Ovary (tissue), 9 donors: ENCODE results near the gene EMX2. TPM values are rescaled to one million over a fixed set of nuclear protein-coding genes. Genes with fewer than 3 reads are reported as not detected.

Experiments used
- DNase-seq, 5 donors: peaks; one replicate each; pipeline ENCODE4 v3.0.0-alpha.2; 2019 to 2020
- H3K27ac ChIP-seq, 2 donors: fragments of 200-600 bp; one replicate each; pipeline versions ENCODE4 v1.5.1 to v1.8.0; 2019 to 2022
- H3K27me3 ChIP-seq: fragments of 200-600 bp; one replicate; pipeline ENCODE4 v1.8.0; 2022
- H3K36me3 ChIP-seq: fragments of 200-600 bp; sonication (generic); one replicate; pipeline ENCODE4 v1.5.1; 2019
- H3K4me1 ChIP-seq: one replicate; pipeline ENCODE4 v1.8.1; 2013; ENCODE audit warnings: mild to moderate bottlenecking, moderate library complexity; ENCODE audit not compliant: insufficient read depth
- H3K4me3 ChIP-seq: fragments of 200-600 bp; sonication (generic); one replicate; pipeline ENCODE4 v1.5.1; 2017
- H3K9me3 ChIP-seq, 2 donors: fragments of 200-600 bp in 1 of 2; sonication (generic) in 1 of 2; one replicate each; pipeline versions ENCODE4 v1.5.1 to v1.8.1; 2013 to 2019; ENCODE audit warnings: mild to moderate bottlenecking in 1 of 2, moderate library complexity in 1 of 2
- EP300 ChIP-seq: sonication (generic); formaldehyde crosslinking; IDR thresholded peaks from one replicate; pipeline ENCODE4 v1.6.1; 2017; ENCODE audit warnings: antibody characterized with exemption
- POLR2A ChIP-seq: fragments of 450-650 bp; IDR thresholded peaks from one replicate; pipeline ENCODE4 v1.6.1; 2017; ENCODE audit warnings: antibody characterized with exemption, mild to moderate bottlenecking, moderate library complexity
- WGBS, 3 donors: extraction: QIAGEN DNeasy Blood & Tissue Kit in 1 of 3; methylation state at CpG; one replicate each; pipeline versions ENCODE4 v1.1.5 to v1.1.7; 2013 to 2017; 5-methylcytosine and 5-hydroxymethylcytosine counted together
- intact Hi-C, 4 donors: fragments of 100-400 bp; cut with DNase I; formaldehyde crosslinking; loops; one replicate each; pipeline versions ENCODE4 v1.11.0 to v1.15.1; 2022 to 2023
- polyA plus RNA-seq, 2 donors: library from polyadenylated mRNA; stranded (reverse); fragments of 200-250 nt in 1 of 2; fragments of 350-450 nt in 1 of 2; fragmentation: Illumina TruSeq in 1 of 2; extraction: RNeasy Lipid Tissue Mini Kit (QIAGEN cat#74804) in 1 of 2; gene quantifications; one replicate each; pipeline ENCODE4 v1.2.3, GENCODE V29; 2013 to 2014
- total RNA-seq, 7 donors: library from RNA; depleted of rRNA in 2 of 7; stranded (reverse); fragments of >200 nt in 2 of 7; fragmentation: NEBNext Ultra II Directional in 3 of 7; extraction: Animal tissue kit (Norgen Biotek cat#: 25700) in 3 of 7; gene quantifications; one replicate each; pipeline versions ENCODE4 v1.1.0 to v1.2.4, GENCODE V29; 2016 to 2023
- TF ChIP-seq, protein P1 (sequence below), 3 donors: fragments of 450-650 bp in 2 of 3; fragments of 200-600 bp in 1 of 3; IDR thresholded peaks; one replicate each; pipeline versions ENCODE4 v1.5.1 to v1.8.0; 2016 to 2022; ENCODE audit warnings: antibody characterized with exemption in 3 of 3, mild to moderate bottlenecking in 1 of 3
- donor health status: DM: no; HTN: no; CAD: no; lungs with moderate emphysema.
- donor health status: DM: no; HTN: no; CAD: no.
- donor health status: Bipolar disorder and iron deficiency.
- donor health status: DM: yes; HTN: yes; CAD: no.
- donor health status: DM: no; HTN: no; CAD: no.
- donor health status: DM: yes; HTN: yes; CAD: no.

Gene EMX2
- total and polyA plus RNA-seq, 9 donors = 7.3 to 62.1 (median 14.4) TPM

DNA sequence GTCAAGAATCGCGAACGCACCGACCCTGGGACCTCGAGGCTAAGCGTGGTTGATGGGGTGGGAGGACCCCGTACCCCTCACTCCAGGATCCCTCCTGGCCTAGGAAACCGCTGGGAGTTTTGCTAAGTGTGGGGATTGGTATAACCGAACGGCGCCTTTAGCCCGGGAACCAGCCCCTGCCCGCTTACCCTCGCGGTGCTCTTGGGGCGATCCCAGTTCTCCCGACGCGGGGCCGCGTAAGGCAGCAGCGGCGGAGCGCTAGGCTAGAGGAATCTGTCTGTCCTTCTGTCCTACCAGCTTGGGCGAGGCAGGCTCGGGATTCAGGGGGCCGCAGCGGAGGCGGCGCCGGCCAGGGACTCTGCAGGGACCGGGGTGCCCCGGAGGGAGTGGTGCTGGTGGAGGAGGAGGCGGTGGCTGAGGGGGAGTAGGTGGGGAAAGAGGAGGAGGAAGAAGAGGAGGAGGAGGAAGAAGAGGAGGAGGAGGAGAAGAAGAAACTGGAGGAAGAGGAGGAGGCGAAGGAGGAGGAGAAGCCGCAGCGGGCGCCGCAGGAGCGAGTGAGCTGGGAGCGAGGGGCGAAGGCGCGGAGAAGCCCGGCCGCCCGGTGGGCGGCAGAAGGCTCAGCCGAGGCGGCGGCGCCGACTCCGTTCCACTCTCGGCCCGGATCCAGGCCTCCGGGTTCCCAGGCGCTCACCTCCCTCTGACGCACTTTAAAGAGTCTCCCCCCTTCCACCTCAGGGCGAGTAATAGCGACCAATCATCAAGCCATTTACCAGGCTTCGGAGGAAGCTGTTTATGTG lies 439 bp upstream of the EMX2 start:
- peak overlapping the region; percentile 93 to 95 for H3K27ac ChIP-seq
- H3K4me1 ChIP-seq = peaks cover 9% of the 10 kb centered on the region
- no peaks in the 10 kb centered on the region for H3K9me3 ChIP-seq
- intact Hi-C loops = loop anchor here in 1 of 4 donors (5.0 to 10.0 kb wide), 2 partner anchors 203 to 505 kb away; partner anchors contain the start of gene RAB11FIP2
- peak overlapping the region; percentile 84 for H3K4me3 ChIP-seq
- WGBS, 3 donors = 1 to 2% (median 1%) methylated on average over 62 of the region's 62 CpGs
- peak; percentile 91 to 94 (median 93) for DNase-seq
- peak; percentile 77 for TF ChIP-seq POLR2A
- TF ChIP-seq EP300 = no peak
- TF ChIP-seq, protein P1, sequence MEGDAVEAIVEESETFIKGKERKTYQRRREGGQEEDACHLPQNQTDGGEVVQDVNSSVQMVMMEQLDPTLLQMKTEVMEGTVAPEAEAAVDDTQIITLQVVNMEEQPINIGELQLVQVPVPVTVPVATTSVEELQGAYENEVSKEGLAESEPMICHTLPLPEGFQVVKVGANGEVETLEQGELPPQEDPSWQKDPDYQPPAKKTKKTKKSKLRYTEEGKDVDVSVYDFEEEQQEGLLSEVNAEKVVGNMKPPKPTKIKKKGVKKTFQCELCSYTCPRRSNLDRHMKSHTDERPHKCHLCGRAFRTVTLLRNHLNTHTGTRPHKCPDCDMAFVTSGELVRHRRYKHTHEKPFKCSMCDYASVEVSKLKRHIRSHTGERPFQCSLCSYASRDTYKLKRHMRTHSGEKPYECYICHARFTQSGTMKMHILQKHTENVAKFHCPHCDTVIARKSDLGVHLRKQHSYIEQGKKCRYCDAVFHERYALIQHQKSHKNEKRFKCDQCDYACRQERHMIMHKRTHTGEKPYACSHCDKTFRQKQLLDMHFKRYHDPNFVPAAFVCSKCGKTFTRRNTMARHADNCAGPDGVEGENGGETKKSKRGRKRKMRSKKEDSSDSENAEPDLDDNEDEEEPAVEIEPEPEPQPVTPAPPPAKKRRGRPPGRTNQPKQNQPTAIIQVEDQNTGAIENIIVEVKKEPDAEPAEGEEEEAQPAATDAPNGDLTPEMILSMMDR (IDR thresholded peaks at IDR 0.05) = peak in 1 of 3 donors; percentile 14
- no peaks in the 10 kb centered on the region for H3K27me3 ChIP-seq
- H3K36me3 ChIP-seq = no peaks in the 10 kb centered on the region

- DNase-seq = peak; percentile 45 to 78 (median 69)
- intact Hi-C loops = loop anchor here in 1 of 4 donors (5.0 to 10.0 kb wide), 2 partner anchors 201 to 504 kb away; partner anchors contain the start of gene RAB11FIP2
- Histone ChIP-seq H3K27ac (peak overlapping the region; percentile 93 to 95), H3K4me1 (peaks cover 3% of the 10 kb centered on the region), H3K36me3 (no peaks in the 10 kb centered on the region), H3K9me3 (no peaks in the 10 kb centered on the region), H3K27me3 (no peaks in the 10 kb centered on the region), H3K4me3 (peak overlapping the region; percentile 84)
- TF ChIP-seq EP300 (no peak), POLR2A (peak; percentile 8)
- TF ChIP-seq, protein P1 (IDR thresholded peaks at IDR 0.05) = peak; percentile 12 to 23 (median 15)
- 1% methylated on average over 55 to 90 of the region's 90 CpGs for WGBS, 3 donors
Measured at GRCh38 chr10:117543225-117544003, 868 bp downstream of the EMX2 start.

- peak overlapping the region; percentile 93 to 95 for H3K27ac ChIP-seq
Measured at GRCh38 chr10:117544004-117544701, 1.6 kb downstream of the EMX2 start.

More at GRCh38 chr10:117544004-117544701, 1.6 kb downstream of the EMX2 start:
- 0 to 1% (median 1%) methylated on average over 39 to 41 of the region's 41 CpGs for WGBS, 3 donors
- Histone ChIP-seq H3K9me3 (no peaks in the 10 kb centered on the region), H3K27me3 (no peaks in the 10 kb centered on the region), H3K4me3 (peak overlapping the region; percentile 84), H3K36me3 (no peaks in the 10 kb centered on the region), H3K4me1 (peaks cover 3% of the 10 kb centered on the region)
- peak in 3 of 5 donors; percentile 48 to 70 (median 64) for DNase-seq
- intact Hi-C loops = loop anchor here in 1 of 4 donors (5.0 to 10.0 kb wide), 2 partner anchors 201 to 503 kb away; partner anchors contain the start of gene RAB11FIP2
- TF ChIP-seq, protein P1 (IDR thresholded peaks at IDR 0.05) = no peak
- TF ChIP-seq POLR2A = no peak
- TF ChIP-seq EP300 = no peak
